BJ (cell line): Measurements from ENCODE around the gene MOGAT3. TPM values are rescaled to one million over a fixed set of nuclear protein-coding genes. Genes with fewer than 3 reads are reported as not detected.

Source experiments
- CTCF ChIA-PET: fragments of 350-600 bp; formaldehyde crosslinking; extraction: SDS; loops from one replicate; lab custom pipeline; 2021; ENCODE audit warnings: antibody characterized with exemption, inconsistent platforms; lab: Yijun Ruan, JAX
- POLR2A ChIA-PET: fragments of 300-600 bp; sonication (Branson Sonifier 250); formaldehyde crosslinking; extraction: SDS; loops from one replicate; lab custom pipeline; 2021; ENCODE audit warnings: antibody characterized with exemption; lab: Charles Lee
- DNase-seq: peaks from one replicate; pipeline ENCODE4 v3.0.0-alpha.2; 2011; ENCODE audit warnings: low read depth
- H3K27me3 ChIP-seq: 2 replicates; pipeline ENCODE4 v1.6.0; 2011; ENCODE audit warnings: low read length; ENCODE audit not compliant: control insufficient read depth, insufficient read depth
- H3K36me3 ChIP-seq: 2 replicates; pipeline ENCODE4 v1.5.1; 2011; ENCODE audit warnings: low read length; ENCODE audit not compliant: control insufficient read depth, insufficient read depth
- H3K4me3 ChIP-seq: 2 replicates; pipeline ENCODE4 v1.5.1; 2011; ENCODE audit warnings: low read depth, mild to moderate bottlenecking, control low read depth, low read length
- polyA minus RNA-seq: library from RNA; depleted of rRNA, polyadenylated mRNA; stranded (reverse); fragments of >200 nt; gene quantifications from 2 replicates; pipeline ENCODE4 v1.2.3, GENCODE V29; 2011; rRNA and poly(A)+ RNA removed
- polyA plus RNA-seq: library from polyadenylated mRNA; depleted of rRNA; stranded (reverse); fragments of >200 nt; gene quantifications from 2 replicates; pipeline ENCODE4 v1.2.3, GENCODE V29; 2011; rRNA removed
- TF ChIP-seq, protein P1 (sequence below): IDR thresholded peaks from 2 replicates; pipeline ENCODE4 v1.5.1; 2011; ENCODE audit warnings: low read depth, mild to moderate bottlenecking, control low read depth, inconsistent platforms, low read length, moderate library complexity; ENCODE audit not compliant: insufficient read depth

MOGAT3 gene
- polyA plus RNA-seq (not detected in 2 replicates), polyA minus RNA-seq (not detected in 2 replicates)

DNA sequence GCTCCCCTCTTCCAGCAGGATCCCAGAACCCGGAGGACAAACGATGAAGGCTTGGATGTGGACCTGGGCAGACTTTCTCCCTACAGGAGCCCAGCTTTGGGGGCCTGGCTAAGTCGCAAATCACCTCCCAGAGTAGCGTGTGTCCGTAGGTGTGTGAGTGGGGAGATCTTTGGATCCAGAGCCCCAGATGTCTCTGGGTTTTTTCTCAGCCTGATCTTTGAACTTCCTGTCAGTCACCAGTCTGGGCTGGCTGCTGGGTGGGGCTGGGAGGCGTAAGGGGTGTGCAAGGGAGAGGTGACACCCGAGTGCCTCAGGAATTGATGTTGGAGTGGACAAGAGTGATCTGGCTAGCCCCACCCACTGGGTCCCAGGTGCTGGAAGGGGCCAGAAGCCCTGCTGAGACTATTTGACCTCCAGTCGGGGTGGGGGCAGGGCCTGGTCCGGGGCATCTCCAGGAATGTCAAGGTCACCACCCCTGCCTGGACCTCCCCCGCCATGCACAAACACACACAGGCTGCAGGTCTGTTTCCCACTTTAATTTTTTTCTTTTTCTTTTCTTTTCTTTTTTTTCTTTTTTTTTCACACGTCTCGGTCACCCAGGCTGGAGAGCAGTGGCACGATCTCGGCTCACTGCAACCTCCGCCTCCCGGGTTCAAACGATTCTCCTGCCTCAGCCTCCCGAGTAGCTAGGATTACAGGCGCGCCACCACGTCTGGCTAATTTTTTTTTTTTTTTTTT, at the start of gene MOGAT3:
Gene MOGAT3 (minus strand): TSS at position 175 of the 738 bp plus-strand sequence. CDS start 182 bp downstream, outside the sequence.
- CTCF ChIA-PET = interaction anchor here (0.6 to 1.8 kb wide), 6 partner anchors 9 to 123 kb away, joined by 3 to 10 read pairs (median 4); no protein-coding TSS in a partner anchor

DNA sequence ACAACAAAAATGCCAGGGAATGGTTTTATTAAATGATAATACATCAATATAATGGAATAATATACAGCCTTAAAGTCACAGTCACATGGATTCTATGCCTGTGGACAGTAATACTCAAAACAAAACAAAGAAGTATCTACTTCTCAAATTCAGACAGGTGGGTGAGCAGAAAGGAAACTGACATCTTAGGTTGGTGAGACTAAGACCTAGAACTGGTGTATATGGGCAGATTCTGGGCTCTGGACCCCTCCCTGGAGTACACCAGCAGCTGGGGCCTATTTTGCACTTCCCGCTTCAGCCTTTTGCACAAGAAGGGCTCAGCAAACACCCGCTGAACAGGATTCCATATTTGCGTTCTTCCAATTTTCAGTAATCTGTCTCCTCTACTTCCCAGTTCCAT, 49.5 kb upstream of the MOGAT3 start:
- no peak overlapping the region for H3K4me3 ChIP-seq
- H3K27me3 ChIP-seq = no peaks in the 10 kb centered on the region
- TF ChIP-seq, protein P1, sequence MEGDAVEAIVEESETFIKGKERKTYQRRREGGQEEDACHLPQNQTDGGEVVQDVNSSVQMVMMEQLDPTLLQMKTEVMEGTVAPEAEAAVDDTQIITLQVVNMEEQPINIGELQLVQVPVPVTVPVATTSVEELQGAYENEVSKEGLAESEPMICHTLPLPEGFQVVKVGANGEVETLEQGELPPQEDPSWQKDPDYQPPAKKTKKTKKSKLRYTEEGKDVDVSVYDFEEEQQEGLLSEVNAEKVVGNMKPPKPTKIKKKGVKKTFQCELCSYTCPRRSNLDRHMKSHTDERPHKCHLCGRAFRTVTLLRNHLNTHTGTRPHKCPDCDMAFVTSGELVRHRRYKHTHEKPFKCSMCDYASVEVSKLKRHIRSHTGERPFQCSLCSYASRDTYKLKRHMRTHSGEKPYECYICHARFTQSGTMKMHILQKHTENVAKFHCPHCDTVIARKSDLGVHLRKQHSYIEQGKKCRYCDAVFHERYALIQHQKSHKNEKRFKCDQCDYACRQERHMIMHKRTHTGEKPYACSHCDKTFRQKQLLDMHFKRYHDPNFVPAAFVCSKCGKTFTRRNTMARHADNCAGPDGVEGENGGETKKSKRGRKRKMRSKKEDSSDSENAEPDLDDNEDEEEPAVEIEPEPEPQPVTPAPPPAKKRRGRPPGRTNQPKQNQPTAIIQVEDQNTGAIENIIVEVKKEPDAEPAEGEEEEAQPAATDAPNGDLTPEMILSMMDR = no peak
- CTCF ChIA-PET = no interaction called here
- POLR2A ChIA-PET = interaction anchor here (0.7 kb wide), 1 partner anchor 1036 kb away, joined by 11 read pairs; the partner anchor contains the start of gene SH2B2
- H3K36me3 ChIP-seq = peaks cover 3% of the 10 kb centered on the region; the same call in 1 of the 2 replicates
- DNase-seq = no peak

More for the DNA sequence above, at the start of gene MOGAT3:
- Histone ChIP-seq H3K36me3 (no peaks in the 10 kb centered on the region), H3K27me3 (peaks cover 19% of the 10 kb centered on the region), H3K4me3 (no peak within 1 kb of the TSS; the same call in 1 of the 2 replicates)
- no peak for DNase-seq
- POLR2A ChIA-PET = no interaction called here
- TF ChIP-seq, protein P1 = no peak

DNA sequence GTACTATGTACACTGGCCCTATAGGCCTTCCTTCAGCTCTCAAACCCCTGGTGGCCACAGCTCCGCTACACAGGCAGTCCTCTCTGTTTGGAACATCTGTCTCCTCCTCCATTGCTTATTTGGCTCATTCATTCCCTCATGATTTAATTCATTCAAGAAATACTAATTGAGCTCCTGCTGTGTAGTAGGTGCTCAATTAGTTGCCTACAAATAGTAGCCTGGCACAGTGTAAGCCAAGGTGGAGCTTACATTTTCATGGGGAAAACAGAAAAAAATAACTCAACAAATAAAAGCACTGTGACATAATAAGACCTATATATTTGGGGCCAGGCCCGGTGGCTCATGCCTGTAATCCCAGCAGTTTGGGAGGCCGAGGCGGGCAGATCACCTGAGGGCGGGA, 47.4 kb upstream of the MOGAT3 start:
- Histone ChIP-seq H3K4me3 (no peak overlapping the region), H3K36me3 (peaks cover 3% of the 10 kb centered on the region; the same call in 1 of the 2 replicates), H3K27me3 (no peaks in the 10 kb centered on the region)
- CTCF ChIA-PET = interaction anchor here (1.2 to 1.8 kb wide), 2 partner anchors 34 to 56 kb away, joined by 6 read pairs; no protein-coding TSS in a partner anchor
- POLR2A ChIA-PET = no interaction called here
- DNase-seq = no peak
- TF ChIP-seq, protein P1 = no peak

- Histone ChIP-seq H3K36me3 (peaks cover 11% of the 10 kb centered on the region), H3K4me3 (peak overlapping the region; percentile 60), H3K27me3 (no peaks in the 10 kb centered on the region)
- ChIA-PET POLR2A (no interaction called here), CTCF (interaction anchor here (1.0 to 2.4 kb wide), 8 partner anchors 11 to 186 kb away, joined by 3 to 14 read pairs (median 6); no protein-coding TSS in a partner anchor)
- TF ChIP-seq, protein P1 = no peak
- DNase-seq = no peak
These were observed 44.4 kb upstream of the MOGAT3 start for GRCh38 chr7:101245147-101245668.
